Non-pigmented ciliary epithelial cell (primary cell): ENCODE measurements around the gene IFNK.
"Not testable (repeated sequence)": the region's sequence is repeated elsewhere in the genome, so short reads cannot be mapped to it uniquely, and the experiment has no call there.

Source experiments
- DNase-seq: peaks from one replicate; pipeline ENCODE4 v3.0.0-alpha.2; 2010; ENCODE audit warnings: low read depth

IFNK gene, protein sequence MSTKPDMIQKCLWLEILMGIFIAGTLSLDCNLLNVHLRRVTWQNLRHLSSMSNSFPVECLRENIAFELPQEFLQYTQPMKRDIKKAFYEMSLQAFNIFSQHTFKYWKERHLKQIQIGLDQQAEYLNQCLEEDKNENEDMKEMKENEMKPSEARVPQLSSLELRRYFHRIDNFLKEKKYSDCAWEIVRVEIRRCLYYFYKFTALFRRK

DNA sequence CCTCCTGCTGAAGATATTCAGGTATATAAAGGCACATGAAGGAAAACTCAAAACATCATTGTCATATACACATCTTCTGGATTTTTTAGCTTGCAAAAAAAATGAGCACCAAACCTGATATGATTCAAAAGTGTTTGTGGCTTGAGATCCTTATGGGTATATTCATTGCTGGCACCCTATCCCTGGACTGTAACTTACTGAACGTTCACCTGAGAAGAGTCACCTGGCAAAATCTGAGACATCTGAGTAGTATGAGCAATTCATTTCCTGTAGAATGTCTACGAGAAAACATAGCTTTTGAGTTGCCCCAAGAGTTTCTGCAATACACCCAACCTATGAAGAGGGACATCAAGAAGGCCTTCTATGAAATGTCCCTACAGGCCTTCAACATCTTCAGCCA lies at the start of gene IFNK:
TSS of gene IFNK (plus strand) at position 55 of the 400 bp plus-strand sequence. CDS start at position 102, 47 bp downstream.
- no peak for DNase-seq

DNA sequence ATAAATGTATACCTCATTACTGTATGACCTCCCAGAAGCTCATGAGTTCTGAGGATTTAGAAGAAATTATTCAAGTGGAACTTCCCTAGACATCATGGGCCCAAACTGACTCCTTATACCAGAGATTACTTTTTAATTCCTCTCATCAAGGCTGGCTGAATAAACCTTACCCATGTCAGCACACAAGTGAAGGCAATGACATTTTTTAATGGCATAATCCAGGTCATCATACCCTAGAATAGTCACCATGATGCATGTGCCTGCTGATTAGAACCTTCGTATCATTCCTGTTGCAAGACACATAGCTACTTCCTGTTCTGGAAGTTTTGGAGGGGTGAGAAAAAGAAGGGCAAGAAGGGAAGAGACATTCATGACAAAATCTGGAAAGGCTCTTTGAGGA lies 49.8 kb upstream of the IFNK start:
- DNase-seq = no peak

DNA sequence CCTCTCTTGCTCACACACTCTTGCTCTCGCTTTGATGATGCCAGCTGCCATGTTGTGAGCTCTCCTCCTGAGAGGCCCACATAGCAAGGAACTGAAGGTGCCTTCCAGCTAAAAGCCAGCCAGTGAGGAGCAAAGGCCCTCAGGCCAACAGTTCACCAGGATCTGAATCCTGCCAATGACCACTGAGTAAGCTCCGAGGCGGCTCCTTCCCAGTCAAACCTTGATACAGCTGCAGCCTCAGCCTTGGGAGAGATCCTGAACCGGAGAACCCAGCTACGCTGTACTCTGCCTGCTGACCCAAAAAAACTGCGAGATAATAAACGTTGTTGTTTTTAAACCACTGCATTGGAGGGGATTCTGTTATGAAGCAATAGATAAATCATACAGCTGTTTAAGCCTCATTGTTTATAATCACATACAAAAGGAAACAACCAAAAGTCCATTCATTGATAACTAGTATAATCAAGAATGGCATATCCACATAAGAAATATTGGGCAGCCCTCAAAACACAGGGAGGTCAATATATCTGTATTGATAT lies 49.0 kb upstream of the IFNK start:
- DNase-seq = no peak

DNA sequence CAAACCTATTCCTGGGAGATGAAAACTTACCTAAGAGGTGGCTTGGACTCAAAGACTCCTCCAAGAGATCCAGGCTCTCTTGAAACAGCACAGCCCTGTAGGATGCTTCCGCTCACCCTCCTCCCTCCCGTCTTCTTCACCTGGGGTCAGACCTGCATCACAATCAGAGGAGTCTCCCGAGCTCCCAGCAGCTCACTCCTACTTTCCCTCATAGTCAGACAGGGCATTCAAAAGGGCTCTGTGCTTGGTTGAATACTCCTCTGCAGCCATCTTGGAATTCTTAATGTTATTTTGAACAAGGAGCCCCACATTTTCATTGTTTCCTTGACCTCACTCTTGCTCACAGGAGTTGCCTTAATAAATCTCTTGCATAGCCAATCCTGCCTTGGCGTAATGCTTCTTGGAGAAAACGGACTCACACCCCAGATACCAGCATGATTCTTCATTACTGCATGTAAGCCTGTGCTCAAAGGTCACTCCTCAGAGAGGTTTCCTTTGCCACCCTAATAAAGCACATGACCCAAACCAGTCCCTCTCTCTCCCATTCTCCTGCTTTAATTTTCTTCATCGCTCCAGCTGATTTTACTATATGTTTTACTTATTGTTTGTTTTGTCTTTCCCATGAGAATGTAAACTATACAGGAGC lies 47.1 kb upstream of the IFNK start:
- DNase-seq = no peak

DNA sequence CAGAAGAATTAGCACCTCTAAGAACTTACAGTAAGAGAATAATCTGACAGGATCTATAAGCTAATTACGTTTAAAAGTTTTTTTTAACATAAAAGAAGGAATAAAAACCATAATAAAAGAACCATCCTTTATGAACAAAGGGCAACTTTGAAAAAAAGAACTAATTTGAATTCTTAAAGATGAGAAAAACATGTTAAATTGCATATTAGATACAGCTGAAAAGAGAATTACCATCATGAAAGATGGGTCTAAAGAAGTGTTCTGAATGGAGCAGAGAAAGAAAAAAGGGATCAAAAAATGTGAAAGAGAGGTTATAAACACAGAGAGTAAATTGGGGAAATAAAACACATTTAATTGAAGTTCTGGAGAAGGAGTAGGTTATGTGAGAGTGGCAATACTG lies 45.8 kb upstream of the IFNK start:
- no peak for DNase-seq

DNA sequence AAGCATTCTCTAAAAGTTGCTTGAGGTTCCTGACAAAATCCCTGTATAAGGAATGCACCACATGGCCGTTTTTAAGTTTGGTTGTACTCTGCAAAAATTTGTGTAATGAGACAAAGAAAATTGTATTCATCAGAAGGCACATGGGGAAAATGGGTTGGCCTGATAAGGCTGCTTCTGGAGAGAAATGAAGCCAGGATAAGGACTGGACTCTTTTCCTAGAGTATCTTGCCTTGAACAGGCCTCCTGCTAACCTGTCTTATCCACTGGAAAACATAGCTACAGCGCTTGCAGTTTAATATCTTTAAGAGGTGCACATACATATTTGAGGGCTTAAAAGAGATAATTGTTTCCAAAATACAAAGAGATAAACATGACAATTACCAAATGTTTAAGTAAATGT lies 41.4 kb upstream of the IFNK start:
- no peak for DNase-seq

DNA sequence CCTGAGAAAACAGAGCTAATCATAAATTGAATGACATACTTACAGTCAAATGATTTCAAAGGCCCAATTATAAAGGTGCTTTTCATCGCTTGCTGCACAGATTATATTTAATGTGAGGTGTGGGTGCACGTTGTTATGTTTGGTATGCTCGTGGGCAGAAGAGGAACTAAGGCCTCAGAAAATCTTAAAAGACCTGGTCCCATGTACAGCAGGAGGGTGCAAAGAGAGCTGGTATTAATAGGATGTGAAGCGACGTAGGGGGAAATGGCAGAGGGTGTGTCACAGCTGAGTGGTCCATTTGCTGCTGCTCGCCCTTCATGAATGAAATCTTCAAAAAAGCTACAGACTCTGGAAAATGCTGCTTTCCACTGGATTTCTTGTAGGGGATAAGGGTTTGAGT lies 40.5 kb upstream of the IFNK start:
- DNase-seq = no peak

DNA sequence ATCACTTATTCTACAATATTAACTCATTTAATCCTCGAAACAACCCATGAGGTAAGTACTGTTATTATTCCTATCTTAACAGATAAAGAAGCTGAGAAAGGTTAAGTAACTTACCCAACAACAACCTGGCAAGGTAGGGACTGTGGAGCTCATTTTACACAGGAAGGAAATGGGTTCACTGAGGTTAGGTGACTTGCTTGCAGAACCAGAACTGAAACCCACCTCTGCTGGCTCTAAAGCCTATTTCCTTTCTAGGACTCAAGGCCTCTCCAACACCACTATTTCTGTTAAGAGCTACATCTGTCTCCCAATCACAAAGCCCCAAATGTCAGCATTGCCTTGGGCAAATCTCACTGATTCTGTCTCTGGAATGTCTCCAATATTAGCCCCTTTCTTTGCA lies 38.9 kb upstream of the IFNK start:
- no peak for DNase-seq

DNA sequence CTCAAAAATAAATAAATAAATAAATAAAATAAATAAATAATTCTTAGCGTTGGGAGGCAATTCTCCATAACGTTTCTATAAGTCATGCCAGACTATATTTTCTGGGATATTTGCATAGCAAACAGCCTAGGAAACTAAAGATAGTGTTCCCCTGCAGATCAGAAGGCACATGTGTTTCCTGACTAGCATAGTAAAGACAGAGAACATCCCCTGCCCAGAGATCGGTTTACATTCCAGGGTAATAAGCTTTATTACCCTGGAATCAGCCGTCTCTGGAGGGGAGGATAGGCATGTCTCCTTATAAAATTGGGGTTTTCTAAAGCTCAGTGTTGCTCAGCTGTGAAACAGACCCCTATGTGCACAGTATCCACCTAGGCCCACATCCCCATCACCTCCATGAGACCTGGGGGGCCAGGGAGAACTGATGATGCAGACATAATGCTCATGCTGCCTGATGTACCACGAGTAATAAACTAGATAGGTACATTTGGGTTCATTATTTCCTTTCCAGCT lies 36.9 kb upstream of the IFNK start:
- no peak for DNase-seq

DNA sequence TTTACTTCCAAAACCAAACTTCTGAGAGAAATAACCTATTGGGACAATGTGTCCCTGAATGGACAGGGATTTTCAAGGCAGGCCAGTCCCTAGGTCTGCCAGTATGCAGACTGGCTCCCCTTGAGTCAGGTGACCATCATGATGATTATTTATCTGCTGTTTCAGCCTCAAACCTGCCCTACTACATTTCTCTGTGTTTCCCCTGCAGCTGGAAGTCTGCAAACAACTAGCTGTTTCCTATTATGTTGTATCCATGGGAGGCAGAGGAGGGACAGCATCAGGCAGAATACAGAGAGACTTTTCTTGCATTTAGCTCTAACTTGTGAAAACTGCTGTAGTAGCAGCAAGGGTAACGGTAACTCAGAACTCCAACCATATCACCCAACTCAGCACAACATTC lies 36.2 kb upstream of the IFNK start:
- DNase-seq = no peak

DNA sequence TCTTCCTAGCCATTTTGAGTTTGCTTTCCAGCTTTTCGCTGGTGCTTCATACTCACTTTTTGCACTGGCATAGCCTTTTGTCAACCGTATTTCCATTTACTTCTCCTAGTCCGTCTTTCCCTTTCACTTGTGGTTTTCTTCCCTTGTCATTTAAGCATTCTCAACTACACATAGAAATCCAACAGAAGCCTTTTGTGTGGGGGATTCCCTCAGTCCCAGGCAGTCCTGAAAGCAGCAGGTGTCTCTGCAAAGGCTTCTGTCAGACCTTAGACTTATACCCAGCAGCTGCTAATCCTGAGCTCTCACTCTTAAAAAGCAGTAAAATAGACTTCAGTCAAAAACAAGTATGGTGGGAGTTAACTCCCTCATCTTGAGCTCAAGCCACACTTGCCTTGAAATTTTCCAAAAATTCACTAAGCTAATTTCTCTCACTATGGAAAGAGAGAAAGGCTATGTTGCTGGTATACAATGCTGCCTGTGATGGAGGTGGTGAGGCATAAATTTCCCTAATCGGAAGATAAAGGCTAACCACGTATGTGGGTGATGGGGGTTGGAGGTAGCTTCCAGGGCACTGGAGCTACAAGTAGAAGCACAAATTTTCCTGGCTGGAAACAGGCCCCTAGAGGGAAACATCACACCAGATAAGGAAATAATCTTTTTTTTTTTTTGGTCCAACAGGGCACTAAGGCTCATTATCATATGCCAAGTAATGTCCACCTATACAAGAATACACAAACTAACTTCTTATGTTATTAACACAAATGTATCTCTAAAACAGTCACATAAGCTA lies 34.8 kb upstream of the IFNK start:
- DNase-seq = no peak

DNA sequence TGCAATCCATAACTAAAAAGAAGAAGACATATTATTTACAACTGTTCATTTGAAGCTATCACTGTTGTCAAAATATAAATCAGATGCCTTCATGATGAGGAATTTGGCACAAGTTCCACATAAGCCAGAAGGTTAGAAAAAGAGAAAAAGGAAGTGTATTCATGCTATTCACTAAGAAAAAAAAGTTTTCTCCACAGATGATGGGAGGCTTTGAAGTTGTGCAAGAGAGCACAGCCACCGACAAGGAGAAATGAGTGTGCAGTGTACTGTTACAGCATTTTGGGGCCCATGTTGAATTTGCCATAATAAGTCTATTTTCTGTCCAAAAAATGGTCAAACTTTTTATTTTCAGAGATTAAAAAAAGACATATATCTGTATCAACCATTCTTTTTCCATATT lies 32.9 kb upstream of the IFNK start:
- DNase-seq = no peak

DNA sequence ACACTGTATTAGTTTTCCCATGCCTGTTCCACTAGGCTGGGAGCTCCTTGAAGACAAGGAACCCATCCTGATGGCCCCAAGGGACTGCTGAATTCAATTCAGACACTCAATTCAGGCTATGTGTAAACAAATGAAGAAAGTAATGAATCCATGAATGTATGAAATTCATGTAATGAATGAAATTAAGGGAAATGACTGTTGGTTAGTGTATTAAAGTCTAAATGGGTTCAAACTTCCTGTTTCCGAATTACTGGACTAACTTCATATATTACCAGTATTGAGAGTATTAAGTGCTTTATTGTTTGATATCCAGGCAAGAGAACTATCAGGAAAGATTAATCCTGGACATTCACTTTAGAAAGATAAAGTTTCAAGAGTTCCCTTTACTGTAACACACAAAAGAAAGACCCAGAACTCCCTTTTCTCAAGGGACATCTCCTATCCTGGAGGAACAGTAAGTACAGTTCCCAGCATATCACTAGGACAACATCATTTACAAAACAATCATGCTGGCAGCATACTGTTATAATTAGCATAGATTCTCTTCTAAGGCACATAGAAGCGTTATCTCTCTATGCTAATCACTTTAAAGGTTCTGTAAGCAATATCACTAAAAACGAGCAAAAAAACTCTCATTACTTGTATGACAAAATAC lies 28.5 kb upstream of the IFNK start:
- no peak for DNase-seq

DNA sequence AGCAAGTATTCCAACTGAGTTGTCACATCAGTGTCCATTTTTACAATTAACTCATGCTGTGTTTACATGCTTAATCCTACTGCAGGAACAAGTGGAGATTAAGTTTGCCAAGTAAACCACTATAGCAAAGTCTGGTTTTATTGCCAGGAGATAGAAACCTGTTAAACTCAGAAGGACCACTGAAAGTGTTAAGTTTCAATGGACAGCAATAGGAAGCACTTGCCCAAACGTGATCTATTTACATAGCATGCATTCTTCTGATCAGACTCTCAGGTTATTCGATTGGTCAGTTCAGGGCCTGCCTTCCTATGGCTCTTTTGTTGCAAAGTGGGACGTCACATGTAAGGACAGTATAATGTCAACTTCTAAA lies 28.0 kb upstream of the IFNK start:
- no peak for DNase-seq

DNA sequence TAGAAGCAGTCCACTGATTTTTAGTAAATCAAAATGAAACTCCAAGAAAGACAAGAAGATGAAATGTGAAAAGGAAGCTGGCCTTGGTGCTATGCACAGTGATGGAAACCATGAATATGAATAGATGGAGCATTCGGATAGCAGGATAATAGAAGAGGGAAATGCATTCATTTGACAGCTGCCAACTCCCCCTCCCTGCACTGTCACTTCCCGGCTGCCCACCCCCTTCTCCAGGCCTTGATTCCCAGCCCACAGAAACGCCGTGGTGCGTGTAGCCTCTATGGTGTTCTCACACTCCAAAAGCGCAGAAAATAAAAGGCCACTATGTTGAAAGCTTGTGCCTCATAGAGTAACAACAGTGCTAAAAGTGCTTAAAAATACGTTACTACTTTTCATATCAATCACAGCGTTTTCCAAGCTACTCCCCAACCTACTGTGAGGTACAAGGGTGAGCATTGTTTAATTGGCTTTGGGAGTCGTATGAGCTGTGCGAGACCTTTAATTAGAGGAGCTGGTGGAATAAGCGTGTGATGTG lies 26.1 kb upstream of the IFNK start:
- DNase-seq = no peak

DNA sequence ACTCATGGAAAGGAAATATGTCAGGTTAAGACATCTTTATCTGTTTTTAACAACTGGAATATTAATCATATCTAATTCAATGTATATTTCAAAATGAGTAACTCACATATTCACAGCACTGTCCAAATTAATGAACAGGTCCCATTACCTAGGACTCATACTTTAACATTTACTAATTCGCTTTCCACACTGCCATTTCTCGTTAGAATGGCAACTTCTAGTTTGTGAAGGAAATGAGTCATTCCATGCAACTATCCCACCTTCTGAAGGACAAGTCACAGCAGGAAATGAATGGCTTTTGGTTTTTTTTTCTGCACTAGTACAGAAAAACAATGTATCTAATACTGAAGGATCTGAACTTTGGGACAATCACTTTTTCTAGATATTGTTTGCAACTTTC lies 24.6 kb upstream of the IFNK start:
- DNase-seq = no peak

DNA sequence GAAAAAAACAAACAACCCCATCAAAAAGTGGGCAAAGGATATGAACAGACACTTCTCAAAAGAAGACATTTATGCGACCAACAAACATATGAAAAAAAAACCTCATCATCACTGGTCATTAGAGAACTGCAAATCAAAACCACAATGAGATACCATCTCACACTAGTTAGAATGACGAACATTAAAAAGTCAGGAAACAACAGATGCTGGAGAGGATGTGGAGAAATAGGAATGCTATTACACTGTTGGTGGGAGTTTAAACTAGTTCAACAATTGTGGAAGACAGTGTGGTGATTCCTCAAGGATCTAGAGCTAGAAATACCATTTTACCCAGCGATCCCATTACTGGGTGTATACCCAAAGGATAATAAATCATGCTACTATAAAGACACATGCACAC lies 23.2 kb upstream of the IFNK start:
- DNase-seq = not testable (repeated sequence)

DNA sequence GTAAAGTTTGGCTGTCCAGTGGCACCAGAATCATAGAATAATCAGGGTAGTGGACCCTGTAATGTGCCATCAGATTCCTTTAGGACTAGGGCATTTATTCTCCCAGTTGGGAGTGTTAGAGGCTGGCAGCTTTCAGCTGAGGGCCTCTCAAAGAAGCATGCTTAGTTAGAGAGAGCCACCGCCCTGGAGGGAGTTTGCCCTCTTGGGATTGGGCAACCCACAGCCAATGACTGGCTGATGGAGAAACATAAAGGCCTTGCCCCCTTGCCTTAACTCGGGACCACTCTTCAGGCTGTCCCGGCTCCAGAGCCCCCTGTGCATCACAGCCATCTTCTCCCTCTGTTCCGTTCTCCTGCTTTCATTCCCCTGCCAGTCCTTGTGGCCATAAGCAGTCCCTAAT lies 20.5 kb upstream of the IFNK start:
- no peak for DNase-seq

DNA sequence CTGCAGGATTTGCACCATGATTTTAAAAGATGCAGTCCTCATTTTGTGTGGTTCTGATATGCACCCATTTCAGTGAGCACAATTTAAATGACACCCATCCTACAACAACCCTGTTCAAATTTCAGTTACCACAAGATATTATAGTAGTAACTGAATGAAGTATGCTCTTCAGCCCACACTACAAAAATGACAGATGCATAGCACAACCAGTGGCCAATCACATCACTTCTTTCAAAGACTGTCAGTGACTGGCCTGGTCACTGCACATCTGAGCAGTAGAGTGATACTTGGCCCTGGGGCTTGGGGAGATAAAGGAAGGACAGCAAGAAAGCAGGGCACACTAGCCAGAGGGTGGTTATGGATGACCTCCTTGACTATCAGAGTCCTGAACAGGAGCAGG lies 19.8 kb upstream of the IFNK start:
- DNase-seq = no peak

DNA sequence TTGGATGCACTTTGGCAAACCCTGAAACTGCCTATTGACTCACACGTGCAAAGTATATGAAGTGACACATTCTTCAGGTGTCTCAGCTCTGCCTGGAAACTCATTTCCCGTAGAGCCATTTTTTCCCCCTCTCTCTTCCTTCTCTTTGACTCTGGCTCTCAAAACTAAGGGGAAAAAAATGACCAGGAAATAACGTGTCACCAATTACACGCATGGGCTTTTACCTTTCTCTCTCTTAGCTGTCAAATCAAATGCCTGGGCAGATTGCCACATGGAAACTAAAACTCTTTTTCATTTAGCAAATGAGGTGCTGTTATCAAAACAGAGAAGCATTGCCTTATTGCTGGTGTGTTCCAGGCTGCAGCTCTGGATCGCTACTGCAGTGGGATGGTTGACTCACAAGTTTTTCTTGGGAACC lies 18.3 kb upstream of the IFNK start:
- no peak for DNase-seq

DNA sequence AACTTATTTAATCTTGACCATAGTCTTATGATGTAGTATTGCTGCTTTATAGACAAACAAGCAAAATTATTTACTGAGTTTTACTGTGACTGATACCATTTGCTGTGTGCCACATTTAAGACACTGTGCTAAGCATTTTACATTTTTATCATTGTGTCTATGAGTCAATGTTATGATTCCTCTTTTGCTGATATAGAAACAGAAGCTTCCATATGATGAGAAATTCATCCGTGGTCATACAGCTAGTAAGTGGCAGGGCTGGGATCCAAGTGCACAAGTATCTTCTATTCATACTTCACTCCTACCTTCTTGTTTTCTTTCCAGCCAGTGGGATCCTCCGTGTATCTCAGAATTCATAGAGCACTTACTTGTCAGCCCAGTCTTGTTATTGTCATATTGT lies 17.1 kb upstream of the IFNK start:
- no peak for DNase-seq

DNA sequence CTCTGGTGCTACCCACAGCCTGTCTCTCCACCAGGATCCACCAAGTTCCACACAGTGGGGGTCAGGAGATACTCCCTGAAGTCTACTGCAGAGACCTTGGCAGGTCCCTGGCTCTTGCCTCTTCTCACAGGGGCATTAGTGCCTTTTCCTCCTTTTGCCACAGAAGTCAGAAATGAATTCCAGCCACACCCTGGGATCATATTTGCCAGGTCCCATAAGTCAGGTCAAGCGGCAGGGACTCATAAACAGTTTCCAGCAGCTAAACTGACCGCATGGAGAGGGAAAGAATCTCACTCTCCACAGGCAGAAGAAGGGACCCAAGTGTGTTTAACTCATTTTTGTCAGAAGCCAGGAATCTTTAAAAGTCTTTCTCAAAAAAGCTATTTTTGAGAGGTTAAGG lies 13.3 kb upstream of the IFNK start:
- no peak for DNase-seq
